Activated CD4-positive, alpha-beta T cell treated with anti-CD3 and anti-CD28 coated beads, Interleukin-2, amount 50 U/mL, for 4 hours (primary cell): Measurements from ENCODE around the gene SEL1L2.

Experiments used
- DNase-seq, 2 experiments: peaks; one replicate each; pipeline ENCODE4 v3.0.0-alpha.2; 2020

The SEL1L2 gene

DNA sequence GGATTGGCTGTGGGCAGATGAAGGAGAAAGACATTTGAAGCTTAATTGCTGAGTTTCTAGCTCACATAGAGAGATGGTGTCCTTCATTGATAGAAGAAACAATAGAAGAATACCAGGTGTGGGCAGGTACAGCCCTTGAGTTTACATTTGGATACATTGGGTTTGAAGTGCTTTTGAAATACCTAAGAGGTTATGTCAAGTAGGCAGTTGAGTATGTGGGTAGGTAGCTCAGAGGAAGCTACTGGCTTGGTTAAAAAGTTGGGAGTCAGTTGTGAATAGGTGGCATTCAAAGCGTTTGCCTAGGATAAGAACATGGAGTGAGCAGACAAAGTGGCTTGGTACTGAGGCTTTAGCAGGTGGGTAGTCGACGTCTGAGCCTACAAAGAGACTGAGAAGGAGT lies 180.6 kb downstream of the SEL1L2 start:
- DNase-seq: no peak

DNA sequence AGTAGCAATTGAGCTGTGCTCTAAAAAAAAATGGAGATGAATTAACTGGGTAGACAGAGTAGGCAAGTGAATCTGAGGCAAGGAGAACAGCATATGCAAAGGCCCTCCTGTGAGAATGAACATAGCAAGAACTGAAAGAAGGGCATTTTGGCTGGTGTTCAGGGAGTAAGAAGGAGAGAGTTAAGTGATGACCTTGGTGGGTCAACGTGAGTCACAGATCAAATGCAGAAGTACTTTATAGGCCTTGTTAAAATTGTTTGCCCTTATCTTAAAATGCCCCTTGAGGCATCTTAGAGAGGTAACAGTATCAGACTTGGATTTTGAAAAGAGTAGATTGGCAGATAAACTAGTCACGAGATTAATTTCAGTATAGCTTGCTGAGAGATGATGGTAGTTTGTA lies 181.0 kb downstream of the SEL1L2 start:
- DNase-seq: no peak

DNA sequence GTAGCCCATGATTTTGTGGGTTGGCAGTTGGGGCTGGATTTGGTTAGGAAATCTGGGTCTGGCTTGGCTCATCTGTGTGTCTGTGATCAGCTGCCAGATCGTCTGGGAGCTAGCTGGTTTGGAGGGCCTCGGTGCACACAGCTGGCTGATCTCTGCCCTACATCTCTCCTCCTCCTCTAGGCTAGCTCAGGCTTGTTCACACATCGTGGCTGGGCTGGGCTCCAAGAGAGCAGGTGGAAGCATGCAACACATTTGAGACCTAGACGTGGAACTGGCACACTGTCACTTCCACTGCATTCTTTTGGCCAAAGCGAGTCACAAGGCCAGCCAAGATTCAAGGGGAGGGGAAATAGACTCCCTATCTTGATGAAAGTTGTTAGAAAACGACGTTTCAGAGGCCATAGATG lies 189.7 kb downstream of the SEL1L2 start:
- DNase-seq: no peak

DNA sequence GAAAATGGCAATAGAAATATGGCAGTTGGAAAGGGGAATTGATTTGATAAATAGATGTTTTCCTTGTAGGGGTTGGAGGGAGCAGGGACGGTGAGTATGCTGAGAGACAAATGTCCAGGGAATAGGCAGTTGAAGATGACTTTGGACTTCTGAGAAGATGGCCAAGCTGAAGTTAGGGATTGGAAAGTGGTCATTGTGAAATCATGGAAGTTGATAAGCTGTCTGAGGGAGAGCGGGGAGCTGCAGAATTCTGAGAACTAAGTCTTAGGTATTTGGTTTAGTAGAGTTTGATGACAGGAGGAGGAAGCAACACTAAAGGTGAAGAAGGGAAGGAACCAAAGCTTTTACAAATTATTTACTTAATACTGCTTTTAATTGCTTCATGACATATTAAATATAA lies 190.4 kb downstream of the SEL1L2 start:
- DNase-seq: no peak
